CD8-positive, alpha-beta memory T cell (primary cell): ENCODE results near the gene KDM4C. TPM values are rescaled to one million over a fixed set of nuclear protein-coding genes. Genes with fewer than 3 reads are reported as not detected.

Source experiments
- CTCF ChIA-PET: fragments of 350-600 bp; sonication (Branson Sonifier 250); formaldehyde crosslinking; loops from one replicate; lab custom pipeline; 2021; ENCODE audit warnings: antibody characterized with exemption; lab: Charles Lee
- POLR2A ChIA-PET: fragments of 350-600 bp; sonication (Branson Sonifier 250); formaldehyde crosslinking; loops from one replicate; lab custom pipeline; 2021; ENCODE audit warnings: antibody characterized with exemption; lab: Charles Lee
- DNase-seq, 5 donors: peaks; one replicate each; pipeline versions ENCODE4 v3.0.0 to v3.0.0-alpha.2; 2020 to 2022; ENCODE audit warnings: mixed read lengths in 1 of 5
- H3K27ac ChIP-seq: one replicate; pipeline ENCODE4 v1.7.0; 2013; ENCODE audit warnings: low read depth, mild to moderate bottlenecking, low read length, moderate library complexity
- H3K27me3 ChIP-seq: 2 replicates; pipeline ENCODE4 v1.7.0; 2013; ENCODE audit warnings: low read length, mild to moderate bottlenecking; ENCODE audit not compliant: insufficient read depth, poor library complexity, severe bottlenecking
- H3K36me3 ChIP-seq: 2 replicates; pipeline ENCODE4 v1.7.0; 2013; ENCODE audit warnings: mild to moderate bottlenecking, low read length, moderate library complexity; ENCODE audit not compliant: insufficient read depth
- H3K4me1 ChIP-seq: 2 replicates; pipeline ENCODE4 v1.7.0; 2013; ENCODE audit warnings: mild to moderate bottlenecking, low read length, moderate library complexity; ENCODE audit not compliant: insufficient read depth
- H3K4me3 ChIP-seq: 2 replicates; pipeline ENCODE4 v1.7.0; 2013; ENCODE audit warnings: mild to moderate bottlenecking, low read length
- H3K9me3 ChIP-seq: 2 replicates; pipeline ENCODE4 v1.7.0; 2013; ENCODE audit warnings: mild to moderate bottlenecking, low read length
- H3K27ac Mint-ChIP-seq, 8 donors: one replicate each; pipeline ENCODE4 v1.8.0; 2020 to 2021; ENCODE audit warnings: mixed read lengths in 8 of 8, mild to moderate bottlenecking in 6 of 8, inconsistent platforms in 3 of 8, moderate library complexity in 3 of 8
- H3K27me3 Mint-ChIP-seq, 2 donors: one replicate each; pipeline ENCODE4 v1.8.0; 2020 to 2021; ENCODE audit warnings: mixed read lengths in 2 of 2, mild to moderate bottlenecking in 1 of 2, moderate library complexity in 1 of 2
- H3K36me3 Mint-ChIP-seq, 3 donors: one replicate each; pipeline ENCODE4 v1.8.0; 2020 to 2021; ENCODE audit warnings: mixed read lengths in 3 of 3, inconsistent platforms in 1 of 3, mild to moderate bottlenecking in 1 of 3
- H3K4me1 Mint-ChIP-seq, 3 donors: one replicate each; pipeline ENCODE4 v1.8.0; 2020 to 2021; ENCODE audit warnings: mixed read lengths in 3 of 3, inconsistent platforms in 1 of 3, mild to moderate bottlenecking in 1 of 3
- H3K4me3 Mint-ChIP-seq, 7 donors: one replicate each; pipeline ENCODE4 v1.8.0; 2020 to 2021; ENCODE audit warnings: mixed read lengths in 7 of 7, mild to moderate bottlenecking in 6 of 7, moderate library complexity in 4 of 7, inconsistent platforms in 2 of 7
- H3K9me3 Mint-ChIP-seq, 5 donors: one replicate each; pipeline ENCODE4 v1.8.0; 2020 to 2022; ENCODE audit warnings: mixed read lengths in 5 of 5, mild to moderate bottlenecking in 3 of 5, moderate library complexity in 2 of 5, inconsistent platforms in 1 of 5
- polyA plus RNA-seq: library from polyadenylated mRNA; unstranded; fragments of 300-500 nt; fragmentation: Illumina TruSeq; gene quantifications from one replicate; pipeline ENCODE4 v1.2.3, GENCODE V29; 2021
- total RNA-seq, 2 experiments: library from RNA; stranded (reverse); gene quantifications; one replicate each; pipeline ENCODE4 v1.2.3, GENCODE V29; 2021

The KDM4C gene
- total and polyA plus RNA-seq, 3 experiments from 2014 or later: 25.9 to 31.9 (median 26.8) TPM

GRCh38 chr9:7166074-7166473, 408.3 kb downstream of the KDM4C start:
- H3K36me3 Mint-ChIP-seq: peaks cover 0 to 79% (median 29%) of the 10 kb centered on the region in 3 donors
- H3K27me3 Mint-ChIP-seq: no peaks in the 10 kb centered on the region
- no peak overlapping the region for H3K4me3 ChIP-seq
- H3K9me3 Mint-ChIP-seq: no peaks in the 10 kb centered on the region
- no peak overlapping the region for H3K4me3 Mint-ChIP-seq
- ChIA-PET CTCF (interaction anchor here (1.0 kb wide), 1 partner anchor 11 kb away, joined by 3 read pairs; no protein-coding TSS in a partner anchor), POLR2A (no interaction called here)
- H3K4me1 Mint-ChIP-seq: peaks cover 3 to 5% (median 3%) of the 10 kb centered on the region in 3 donors
- no peak for DNase-seq
- H3K4me1 ChIP-seq: no peaks in the 10 kb centered on the region
- H3K27me3 ChIP-seq: no peaks in the 10 kb centered on the region
- H3K27ac ChIP-seq: no peak overlapping the region
- H3K27ac Mint-ChIP-seq: peak overlapping the region in 1 of 8 donors; percentile 70
- H3K9me3 ChIP-seq: no peaks in the 10 kb centered on the region
- peaks cover 11% of the 10 kb centered on the region for H3K36me3 ChIP-seq

DNA sequence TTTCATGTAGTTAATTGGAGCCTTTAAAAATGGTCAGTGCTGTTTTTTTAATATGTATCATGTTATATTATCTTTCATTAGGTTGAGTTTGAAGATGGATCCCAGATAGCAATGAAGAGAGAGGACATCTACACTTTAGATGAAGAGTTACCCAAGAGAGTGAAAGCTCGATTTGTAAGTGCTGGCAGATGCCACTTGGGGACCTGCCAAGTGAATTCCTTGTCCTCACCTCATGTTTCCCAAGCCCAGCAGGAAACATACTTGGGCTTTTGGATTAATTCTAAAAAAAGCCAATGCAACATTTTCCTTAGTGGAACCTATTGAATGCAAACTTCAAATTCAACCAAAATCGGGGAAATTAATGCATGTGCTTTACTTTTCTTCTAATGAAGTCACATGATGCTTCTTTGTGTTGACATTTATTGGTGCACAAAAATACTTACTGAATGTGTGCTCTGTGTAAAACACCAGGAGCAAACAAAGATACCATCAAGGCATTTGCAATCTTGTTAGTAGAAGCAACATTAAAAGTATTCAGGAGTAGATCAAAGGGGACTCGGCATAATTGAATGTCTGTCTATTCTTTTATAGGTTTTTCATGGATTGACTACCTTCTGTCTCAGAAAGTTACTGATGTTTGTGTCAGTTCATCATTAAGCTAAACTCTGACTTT, 412.1 kb downstream of the KDM4C start:
- no peaks in the 10 kb centered on the region for H3K9me3 Mint-ChIP-seq
- POLR2A ChIA-PET: no interaction called here
- H3K4me3 ChIP-seq: no peak overlapping the region

DNA sequence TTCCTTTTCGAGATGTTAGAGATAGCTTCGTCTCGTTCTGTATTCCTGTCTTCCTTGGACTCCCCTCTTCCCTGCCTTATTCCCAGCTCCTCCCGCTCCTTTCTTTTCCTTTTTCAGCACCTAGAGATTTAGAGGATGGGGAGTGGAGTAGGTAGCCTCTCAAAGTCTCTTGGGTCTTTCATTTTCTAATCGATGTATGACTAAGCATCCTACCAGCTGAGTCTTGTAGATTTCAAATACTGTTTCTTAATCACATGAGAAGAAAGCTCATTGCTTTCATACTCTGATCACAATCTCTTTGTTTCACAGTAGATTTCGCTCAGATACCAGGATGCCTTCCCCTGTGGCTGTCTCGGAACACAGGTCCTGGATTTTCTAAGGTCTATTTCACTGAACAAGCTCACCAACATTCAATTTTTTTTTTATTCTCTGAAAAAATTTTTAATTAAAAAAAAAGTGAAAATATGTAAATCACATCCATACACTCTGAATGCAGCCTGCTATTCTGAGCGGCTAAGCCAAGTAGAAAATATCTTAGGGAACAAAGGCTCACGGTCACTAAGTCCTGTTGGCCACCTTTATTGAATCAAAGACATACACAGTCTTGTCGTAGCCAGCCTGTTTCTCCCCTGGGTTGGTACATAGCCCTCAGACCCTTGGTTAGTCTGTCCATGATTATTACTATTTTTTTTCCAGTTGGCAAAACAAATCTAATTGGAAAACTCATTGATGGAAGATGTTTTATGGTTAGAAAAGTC, 413.8 kb downstream of the KDM4C start:
- Histone ChIP-seq H3K27ac (no peak overlapping the region), H3K4me1 (no peaks in the 10 kb centered on the region), H3K36me3 (peaks cover 7% of the 10 kb centered on the region), H3K4me3 (no peak overlapping the region), H3K9me3 (no peaks in the 10 kb centered on the region), H3K27me3 (no peaks in the 10 kb centered on the region)
- ChIA-PET POLR2A (no interaction called here), CTCF (no interaction called here)
- DNase-seq: no peak
- peaks cover 0 to 2% of the 10 kb centered on the region in 2 donors for H3K27me3 Mint-ChIP-seq
- H3K9me3 Mint-ChIP-seq: no peaks in the 10 kb centered on the region
- H3K4me3 Mint-ChIP-seq: no peak overlapping the region
- H3K27ac Mint-ChIP-seq: peak overlapping the region in 1 of 8 donors; percentile 3
- H3K36me3 Mint-ChIP-seq: peaks cover 9 to 87% (median 39%) of the 10 kb centered on the region in 3 donors
- peaks cover 0 to 14% (median 2%) of the 10 kb centered on the region in 3 donors for H3K4me1 Mint-ChIP-seq

More for the DNA sequence above, 412.1 kb downstream of the KDM4C start:
- Mint-ChIP-seq H3K36me3 (peaks cover 9 to 87% (median 43%) of the 10 kb centered on the region in 3 donors), H3K27me3 (no peaks in the 10 kb centered on the region), H3K4me1 (peaks cover 0 to 14% (median 2%) of the 10 kb centered on the region in 3 donors), H3K27ac (no peak overlapping the region), H3K4me3 (no peak overlapping the region)
- DNase-seq: no peak
- Histone ChIP-seq H3K4me1 (no peaks in the 10 kb centered on the region), H3K27me3 (no peaks in the 10 kb centered on the region), H3K36me3 (peaks cover 18% of the 10 kb centered on the region), H3K9me3 (no peaks in the 10 kb centered on the region), H3K27ac (no peak overlapping the region)
- CTCF ChIA-PET: no interaction called here

DNA sequence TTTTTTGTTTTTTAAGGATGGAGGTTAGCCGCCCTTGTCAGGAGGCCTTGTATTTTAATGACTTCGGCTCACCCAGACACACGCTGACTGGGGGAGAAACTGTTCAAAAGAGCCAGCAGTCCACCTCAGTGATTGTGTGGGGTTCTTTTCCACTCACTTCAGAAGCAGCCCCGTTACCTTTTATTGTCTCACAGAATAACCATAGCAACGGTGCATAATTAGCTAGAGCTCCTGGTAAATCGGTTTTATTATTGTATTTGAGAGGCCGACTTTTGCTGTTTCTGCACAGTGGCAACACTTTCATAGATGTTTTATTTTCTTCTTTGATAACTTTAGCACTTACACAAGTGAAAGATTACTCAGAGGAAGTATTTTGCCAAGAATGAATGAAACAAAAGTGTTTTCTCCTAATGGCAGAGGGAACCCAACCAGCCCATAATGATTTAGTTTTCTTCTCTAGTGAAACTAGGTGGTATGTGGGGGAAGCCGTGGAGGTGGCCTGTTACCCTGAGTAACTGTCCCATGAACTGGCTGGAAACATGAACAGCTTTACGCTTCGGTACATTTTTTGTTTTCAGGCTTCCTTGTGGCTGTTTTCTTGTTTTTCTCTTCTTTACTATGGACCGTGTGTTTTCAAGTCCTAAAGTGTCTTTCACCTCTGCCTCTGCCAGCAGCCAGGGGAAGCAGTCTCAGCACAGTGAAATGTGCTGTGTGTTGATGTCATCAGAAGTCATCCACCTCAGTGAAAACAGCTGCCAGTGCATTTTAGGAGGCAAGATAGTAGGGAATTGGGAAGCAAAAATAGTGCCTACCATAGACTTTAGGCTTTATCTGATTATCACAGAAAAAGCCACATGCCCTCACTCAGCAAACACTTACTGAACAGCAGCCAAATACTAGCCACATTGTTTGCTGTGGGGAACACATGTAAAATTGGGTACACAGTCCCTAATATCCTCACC, 414.7 kb downstream of the KDM4C start:
- ChIA-PET POLR2A (no interaction called here), CTCF (no interaction called here)
- Mint-ChIP-seq H3K27me3 (peaks cover 0 to 2% of the 10 kb centered on the region in 2 donors), H3K9me3 (no peaks in the 10 kb centered on the region), H3K4me3 (no peak overlapping the region), H3K27ac (peak overlapping the region in 4 of 8 donors; percentile 41 to 80 (median 62)), H3K36me3 (peaks cover 9 to 86% (median 41%) of the 10 kb centered on the region in 3 donors), H3K4me1 (peaks cover 0 to 14% (median 2%) of the 10 kb centered on the region in 3 donors)
- Histone ChIP-seq H3K4me1 (no peaks in the 10 kb centered on the region), H3K27me3 (no peaks in the 10 kb centered on the region), H3K9me3 (no peaks in the 10 kb centered on the region), H3K36me3 (peaks cover 7% of the 10 kb centered on the region), H3K4me3 (no peak overlapping the region), H3K27ac (no peak overlapping the region)
- no peak for DNase-seq

DNA sequence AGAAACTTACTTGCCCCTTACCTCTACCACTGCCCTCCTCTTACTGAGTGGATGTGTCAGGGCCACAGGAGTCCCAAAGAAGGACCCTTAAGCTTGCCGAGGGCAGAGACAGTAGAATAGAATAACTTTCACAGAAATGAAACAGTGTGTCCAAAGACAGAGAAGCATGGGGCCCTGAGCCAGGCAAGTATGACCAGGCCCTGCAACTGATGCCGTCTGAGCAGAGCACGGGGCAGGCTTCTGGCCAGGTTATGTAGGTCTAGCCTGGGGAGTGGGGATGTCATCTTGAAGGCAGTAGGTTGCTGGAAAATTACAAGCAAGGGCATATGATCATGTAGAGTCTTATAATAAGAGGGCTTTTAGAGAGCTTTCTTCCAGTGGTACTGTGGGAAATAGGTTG, 415.4 kb downstream of the KDM4C start:
- no peaks in the 10 kb centered on the region for H3K4me1 ChIP-seq
- ChIA-PET POLR2A (no interaction called here), CTCF (no interaction called here)
- H3K9me3 ChIP-seq: no peaks in the 10 kb centered on the region
- Mint-ChIP-seq H3K9me3 (no peaks in the 10 kb centered on the region), H3K36me3 (peaks cover 13 to 88% (median 47%) of the 10 kb centered on the region in 3 donors), H3K27ac (peak overlapping the region in 2 of 8 donors; percentile 17 to 47), H3K4me3 (no peak overlapping the region), H3K27me3 (peaks cover 0 to 2% of the 10 kb centered on the region in 2 donors), H3K4me1 (peaks cover 0 to 14% (median 2%) of the 10 kb centered on the region in 3 donors)
- H3K4me3 ChIP-seq: no peak overlapping the region
- peaks cover 7% of the 10 kb centered on the region for H3K36me3 ChIP-seq
- no peak overlapping the region for H3K27ac ChIP-seq
- DNase-seq: no peak
- H3K27me3 ChIP-seq: no peaks in the 10 kb centered on the region

- no peaks in the 10 kb centered on the region for H3K27me3 ChIP-seq
- Mint-ChIP-seq H3K27ac (peak overlapping the region in 2 of 8 donors; percentile 36 to 77), H3K36me3 (peaks cover 19 to 87% (median 45%) of the 10 kb centered on the region in 3 donors), H3K4me3 (no peak overlapping the region), H3K27me3 (peaks cover 0 to 2% of the 10 kb centered on the region in 2 donors), H3K9me3 (no peaks in the 10 kb centered on the region), H3K4me1 (peaks cover 0 to 14% (median 2%) of the 10 kb centered on the region in 3 donors)
- no peak overlapping the region for H3K4me3 ChIP-seq
- no peak overlapping the region for H3K27ac ChIP-seq
- no peak for DNase-seq
- POLR2A ChIA-PET: no interaction called here
- H3K36me3 ChIP-seq: peaks cover 7% of the 10 kb centered on the region
- H3K9me3 ChIP-seq: no peaks in the 10 kb centered on the region
- CTCF ChIA-PET: no interaction called here
- H3K4me1 ChIP-seq: no peaks in the 10 kb centered on the region
Measured at GRCh38 chr9:7174301-7174700, 416.5 kb downstream of the KDM4C start.

- Histone ChIP-seq H3K4me3 (no peak overlapping the region), H3K9me3 (no peaks in the 10 kb centered on the region), H3K36me3 (peaks cover 7% of the 10 kb centered on the region), H3K4me1 (no peaks in the 10 kb centered on the region), H3K27me3 (no peaks in the 10 kb centered on the region), H3K27ac (no peak overlapping the region)
- H3K27me3 Mint-ChIP-seq: peaks cover 0 to 2% of the 10 kb centered on the region in 2 donors
- ChIA-PET CTCF (no interaction called here), POLR2A (no interaction called here)
- H3K36me3 Mint-ChIP-seq: peaks cover 21 to 85% (median 47%) of the 10 kb centered on the region in 3 donors
- H3K4me3 Mint-ChIP-seq: no peak overlapping the region
- peak overlapping the region in 4 of 8 donors; percentile 3 to 77 (median 47) for H3K27ac Mint-ChIP-seq
- H3K9me3 Mint-ChIP-seq: no peaks in the 10 kb centered on the region
- DNase-seq: no peak
- peaks cover 0 to 12% (median 2%) of the 10 kb centered on the region in 3 donors for H3K4me1 Mint-ChIP-seq
Measured at GRCh38 chr9:7174884-7175283, 417.1 kb downstream of the KDM4C start.
